NCI-H82 treated with DMSO at 0.1 percent for 48 hours (cell line): ENCODE results near the gene NTM.

Source experiments
- DNase-seq: peaks from one replicate; lab custom pipeline; 2025; ENCODE audit not compliant: unreplicated experiment; lab: John Stamatoyannopoulos, UW

The NTM gene

GRCh38 chr11:131633921-131634715, 263.7 kb downstream of the NTM start:
- no peak for DNase-seq

- DNase-seq, result no peak
These were observed 267.2 kb downstream of the NTM start for GRCh38 chr11:131637469-131638175.

- DNase-seq, result no peak
These were observed 268.5 kb downstream of the NTM start for GRCh38 chr11:131638889-131639288.

DNA sequence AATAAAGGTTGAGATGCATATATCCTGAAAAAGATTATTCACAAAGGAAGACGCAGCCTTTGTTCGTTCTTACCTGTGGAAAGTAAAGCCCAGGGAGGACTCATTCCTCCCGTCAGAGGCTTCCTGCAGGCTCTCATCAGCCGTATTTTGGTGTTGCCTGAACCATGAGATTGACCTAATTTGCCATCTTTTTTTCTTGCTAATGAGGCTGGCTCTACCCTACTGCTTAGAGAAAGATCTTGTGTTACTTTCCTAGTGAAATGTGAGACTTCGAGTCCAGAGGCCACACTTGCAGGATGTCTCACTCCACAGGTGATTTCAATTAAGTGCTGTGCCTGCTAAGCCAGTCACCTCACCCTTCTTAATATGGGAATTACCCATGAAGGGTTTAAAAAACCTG, 269.9 kb downstream of the NTM start:
- no peak for DNase-seq

DNA sequence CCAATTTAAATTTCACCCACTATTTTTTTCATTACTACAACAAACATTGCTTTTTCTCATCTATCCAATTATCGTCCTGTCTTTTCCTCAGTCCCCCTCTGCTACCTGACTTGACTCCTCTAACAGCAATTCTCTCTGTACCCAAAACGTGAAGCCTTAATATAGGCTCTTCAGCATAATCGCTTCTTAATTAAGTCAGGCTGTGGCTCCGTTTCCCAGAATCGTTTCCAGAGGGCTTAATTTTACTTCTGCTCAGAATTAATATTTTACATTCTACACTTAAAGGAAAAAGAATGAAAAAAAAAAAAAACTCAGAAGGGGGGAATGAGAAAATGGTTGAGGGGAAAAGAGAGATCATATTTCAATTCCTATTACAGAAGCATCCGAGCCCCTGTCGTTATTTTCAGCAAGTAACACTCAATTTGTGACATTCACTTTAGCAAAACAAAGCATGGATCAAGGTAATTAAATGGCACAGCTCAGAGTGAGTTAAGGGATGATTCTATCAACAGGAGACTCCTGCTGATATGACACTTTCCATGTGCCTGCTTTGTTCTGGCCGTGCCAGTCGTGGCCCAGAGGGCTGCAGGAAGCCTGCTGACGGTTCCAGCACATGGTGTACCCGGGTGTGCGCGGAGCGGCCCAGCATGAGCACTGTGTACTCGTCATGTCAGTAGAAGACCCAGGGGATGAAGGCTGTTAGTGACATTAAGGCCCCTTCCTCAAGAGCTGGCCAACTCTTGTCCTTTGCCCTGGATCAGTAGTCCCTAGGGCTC, 272.5 kb downstream of the NTM start:
- DNase-seq, result peak; percentile 53

GRCh38 chr11:131644204-131644795, 273.9 kb downstream of the NTM start:
- DNase-seq, result no peak

- DNase-seq, result no peak
These were observed 274.8 kb downstream of the NTM start for GRCh38 chr11:131645237-131645636.

DNA sequence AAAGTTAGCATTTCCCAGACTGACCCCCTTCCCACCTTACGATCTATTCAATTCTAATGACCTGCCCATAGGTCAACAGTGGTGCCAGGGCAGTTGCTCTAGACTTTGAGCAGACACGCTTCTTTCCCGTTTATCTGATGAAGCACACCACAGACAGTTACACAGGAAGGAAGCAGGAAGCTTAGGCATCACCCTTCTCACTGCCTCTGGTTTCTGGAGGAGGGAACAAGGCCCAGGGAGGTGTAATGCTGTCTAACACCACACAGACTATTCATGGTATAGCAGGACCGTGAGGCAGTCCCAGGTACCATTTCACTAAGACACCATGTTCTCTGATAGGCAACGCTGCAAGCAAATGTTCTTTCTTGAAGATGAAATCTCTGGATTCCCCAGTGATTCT, 279.4 kb downstream of the NTM start:
- DNase-seq, result no peak

DNA sequence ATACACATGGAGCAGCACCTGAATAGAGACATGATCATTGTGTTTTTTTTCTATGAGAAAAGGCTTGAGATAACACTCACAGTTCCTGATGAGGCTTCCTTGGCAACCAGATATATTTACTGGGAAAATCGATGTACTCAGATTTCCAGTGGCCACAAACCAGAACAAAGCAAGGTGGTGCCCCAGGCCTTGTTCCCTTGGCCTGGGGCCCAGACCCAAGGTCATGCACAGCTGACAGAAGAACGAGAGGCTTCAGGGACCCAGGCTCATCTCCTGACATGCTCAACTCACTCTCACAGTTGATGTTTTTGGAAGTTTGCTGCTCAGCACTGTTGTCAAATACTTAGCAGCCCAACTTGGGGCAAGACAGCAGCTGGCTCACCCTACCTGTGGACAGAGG, 281.8 kb downstream of the NTM start:
- DNase-seq, result no peak

DNA sequence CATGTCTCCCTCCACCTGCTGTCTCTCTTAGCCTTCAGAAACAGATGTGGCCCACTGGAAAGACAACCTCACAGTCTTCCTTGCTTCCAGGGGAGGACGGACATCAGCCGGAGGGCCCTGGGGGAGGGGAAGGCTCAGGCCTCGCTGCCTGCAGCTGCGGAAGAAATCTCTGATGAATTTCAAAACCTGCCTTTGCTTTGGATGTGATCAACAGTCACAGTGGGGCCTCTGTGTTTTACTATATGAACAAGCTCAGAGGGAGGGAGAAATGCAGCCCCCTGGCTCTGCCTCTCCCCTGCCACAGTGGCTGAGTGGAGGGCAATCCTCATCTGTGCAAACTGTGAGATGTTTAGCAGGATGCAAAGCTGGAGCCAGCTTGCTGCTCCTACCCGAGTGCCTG, 282.8 kb downstream of the NTM start:
- no peak for DNase-seq

- no peak for DNase-seq
These were observed 284.4 kb downstream of the NTM start for GRCh38 chr11:131654849-131655248.

GRCh38 chr11:131656179-131656838, 285.9 kb downstream of the NTM start:
- no peak for DNase-seq

GRCh38 chr11:131656839-131657211, 286.4 kb downstream of the NTM start:
- no peak for DNase-seq

DNA sequence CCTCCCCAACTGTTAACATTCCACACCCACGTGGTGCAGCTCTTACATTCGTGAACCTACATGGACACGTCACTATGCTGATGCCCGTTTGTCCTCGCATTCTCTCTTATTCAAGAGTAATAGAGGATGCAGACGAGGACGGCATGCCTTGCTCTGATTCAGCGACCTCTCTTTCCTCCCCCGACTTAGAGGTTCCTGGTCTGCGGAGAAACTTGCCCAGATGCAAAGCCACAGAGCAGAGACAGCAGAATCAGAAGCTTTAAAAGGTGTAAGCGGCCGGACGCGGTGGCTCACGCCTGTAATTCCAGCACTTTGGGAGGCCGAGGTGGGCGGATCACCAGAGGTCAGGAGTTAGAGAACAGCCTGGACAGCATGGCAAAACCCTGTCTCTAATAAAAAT, 288.0 kb downstream of the NTM start:
- DNase-seq, result no peak

GRCh38 chr11:131658952-131659351, 288.5 kb downstream of the NTM start:
- no peak for DNase-seq

DNA sequence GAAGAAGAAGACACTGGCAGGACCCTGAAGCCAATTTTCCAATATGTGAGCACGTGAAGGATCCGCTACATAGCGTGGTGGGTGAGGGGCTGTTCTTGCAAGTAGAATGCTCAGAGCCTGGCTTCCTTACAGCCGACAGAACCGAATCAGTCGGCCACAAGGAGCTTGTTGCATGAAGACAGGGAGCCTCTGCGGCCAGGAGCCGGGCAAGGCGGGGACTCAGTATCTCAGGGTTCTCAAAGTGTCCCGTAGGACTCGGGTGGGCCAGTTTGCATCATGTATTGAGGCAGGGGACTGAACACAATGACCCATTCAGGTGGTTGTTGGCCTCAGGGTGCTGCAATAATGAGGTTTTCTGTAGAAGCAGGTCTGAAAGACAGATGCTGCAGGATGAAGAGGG, 289.5 kb downstream of the NTM start:
- no peak for DNase-seq

GRCh38 chr11:131661132-131661531, 290.7 kb downstream of the NTM start:
- DNase-seq, result no peak

GRCh38 chr11:131662317-131662972, 292.0 kb downstream of the NTM start:
- peak; percentile 38 for DNase-seq

DNA sequence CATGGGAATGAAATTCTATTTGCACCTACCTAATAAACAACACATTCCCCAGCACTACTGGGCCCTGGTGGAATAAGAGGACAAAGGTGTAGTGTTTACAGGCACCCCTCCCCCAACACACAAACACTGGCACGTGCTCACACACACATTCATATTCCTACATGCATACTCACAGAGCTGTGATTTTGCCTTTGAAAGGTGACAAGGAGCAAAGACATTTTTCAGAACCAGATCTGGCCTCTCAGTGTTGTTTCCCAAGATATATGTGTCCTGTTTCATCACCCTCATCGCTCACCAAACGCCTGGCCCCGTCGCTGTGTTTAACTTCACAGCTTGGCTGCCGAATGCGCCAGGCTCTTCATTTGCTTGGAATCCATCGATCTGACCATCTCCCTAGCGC, 292.6 kb downstream of the NTM start:
- DNase-seq, result no peak

GRCh38 chr11:131663405-131664200, 293.2 kb downstream of the NTM start:
- DNase-seq, result no peak
